NCI-H2227 treated with DMSO at 0.1 percent for 48 hours (cell line): Measurements from ENCODE around the gene ROPN1B.

ENCODE experiments used
- DNase-seq: peaks from one replicate; lab custom pipeline; 2025; lab: John Stamatoyannopoulos, UW

ROPN1B gene

DNA sequence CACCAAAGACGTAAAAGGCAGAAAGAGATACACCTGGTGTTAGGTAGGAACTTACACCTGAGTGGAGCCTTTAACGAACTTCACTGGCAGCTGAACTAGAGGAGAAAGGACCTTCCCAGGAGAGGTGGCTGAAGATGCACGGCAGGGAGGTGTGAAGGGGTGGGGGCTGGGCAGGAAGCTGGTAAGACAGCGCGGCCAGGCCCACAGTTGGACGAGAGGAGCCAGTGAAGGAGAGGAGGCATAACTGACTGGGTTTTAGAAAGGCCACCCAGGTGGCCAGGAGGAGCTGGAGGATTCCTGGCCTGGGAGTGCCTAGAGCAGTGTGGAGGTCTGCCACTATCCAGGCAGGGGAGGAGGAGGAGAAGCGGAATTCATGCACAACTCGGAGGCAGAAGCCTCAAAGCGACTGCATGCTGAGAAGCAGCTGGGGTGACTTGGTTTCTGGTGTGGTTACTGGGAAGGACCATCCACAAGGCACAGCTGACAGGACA, 63.0 kb downstream of the ROPN1B start:
- DNase-seq, result no peak
